Fibroblast of lung (primary cell): Measurements from ENCODE around the gene MYO5B. TPM values are rescaled to one million over a fixed set of nuclear protein-coding genes. Genes with fewer than 3 reads are reported as not detected.

ENCODE experiments used
- DNase-seq, 2 donors: peaks; one replicate each; pipeline versions ENCODE4 v3.0.0 to v3.0.0-alpha.2; 2010; ENCODE audit warnings: low read depth in 2 of 2
- H2AFZ ChIP-seq: 2 replicates; pipeline ENCODE4 v1.5.1; 2012; ENCODE audit warnings: low read length, control low read depth, inconsistent platforms
- H3K27ac ChIP-seq: 2 replicates; pipeline ENCODE4 v1.5.1; 2011; ENCODE audit warnings: low read length, control low read depth; ENCODE audit not compliant: insufficient read depth
- H3K27me3 ChIP-seq: 2 replicates; pipeline ENCODE4 v1.5.1; 2011; ENCODE audit warnings: mild to moderate bottlenecking, low read length; ENCODE audit not compliant: control insufficient read depth, insufficient read depth
- H3K36me3 ChIP-seq: 2 replicates; pipeline ENCODE4 v1.5.1; 2011; ENCODE audit warnings: low read length; ENCODE audit not compliant: control insufficient read depth, insufficient read depth
- H3K4me1 ChIP-seq: 2 replicates; pipeline ENCODE4 v1.5.1; 2011; ENCODE audit warnings: low read length; ENCODE audit not compliant: control insufficient read depth, insufficient read depth; ENCODE audit errors: extremely low read depth
- H3K4me2 ChIP-seq: 2 replicates; pipeline ENCODE4 v1.5.1; 2011; ENCODE audit warnings: low read length, control low read depth; ENCODE audit not compliant: insufficient read depth; ENCODE audit errors: extremely low read depth
- H3K4me3 ChIP-seq, 4 experiments: fragments of 200-600 bp in 1 of 4; sonication (generic) in 1 of 4; replicated peaks in 1 of 4; 2 replicates each; pipeline ENCODE4 v1.5.1; 2011 to 2016; ENCODE audit warnings: low read length in 4 of 4, low read depth in 3 of 4, mild to moderate bottlenecking in 3 of 4, control low read depth in 2 of 4, inconsistent platforms in 1 of 4, mixed read lengths in 1 of 4; ENCODE audit not compliant: insufficient read depth in 1 of 4; ENCODE audit errors: control extremely low read depth in 1 of 4
- H3K79me2 ChIP-seq: 2 replicates; pipeline ENCODE4 v1.5.1; 2012; ENCODE audit warnings: mild to moderate bottlenecking, low read length, inconsistent platforms; ENCODE audit not compliant: control insufficient read depth, insufficient read depth
- H3K9ac ChIP-seq: 2 replicates; pipeline ENCODE4 v1.5.1; 2011; ENCODE audit warnings: mild to moderate bottlenecking, low read length, control low read depth; ENCODE audit not compliant: insufficient read depth
- H3K9me3 ChIP-seq: 2 replicates; pipeline ENCODE4 v1.5.1; 2012; ENCODE audit warnings: low read depth, low read length; ENCODE audit not compliant: control insufficient read depth, insufficient read depth
- H4K20me1 ChIP-seq: 2 replicates; pipeline ENCODE4 v1.5.1; 2011; ENCODE audit warnings: low read length; ENCODE audit not compliant: control insufficient read depth, insufficient read depth; ENCODE audit errors: extremely low read depth
- EZH2 ChIP-seq: IDR thresholded peaks from 2 replicates; pipeline ENCODE4 v1.5.1; 2012; ENCODE audit warnings: low read length, control low read depth, mild to moderate bottlenecking; ENCODE audit errors: missing control alignments
- polyA plus RNA-seq, 2 donors: library from polyadenylated mRNA; depleted of rRNA in 1 of 2; stranded (reverse) in 1 of 2; unstranded in 1 of 2; fragments of >200 nt; gene quantifications; 2 replicates each; pipeline ENCODE4 v1.2.1, GENCODE V29; 2011 to 2012; ENCODE audit warnings: missing spikeins in 1 of 2
- total RNA-seq: library from RNA; depleted of rRNA; stranded (reverse); fragments of >200 nt; gene quantifications from 2 replicates; pipeline ENCODE4 v1.2.1, GENCODE V29; 2014
- TF ChIP-seq, protein P1 (sequence below), 2 donors: IDR thresholded peaks in 1 of 2; conservative IDR thresholded peaks in 1 of 2; 1 replicate in 1 of 2; 2 replicates in 1 of 2; pipeline ENCODE4 v1.5.1; 2011 to 2012; ENCODE audit warnings: low read length in 2 of 2, control low read depth in 1 of 2, inconsistent platforms in 1 of 2, low read depth in 1 of 2, mild to moderate bottlenecking in 1 of 2

MYO5B gene
- total and polyA plus RNA-seq, 2 donors (not counting 1 experiment from before 2014, with no cell fraction given) = under 0.01 to 0.06 TPM

GRCh38 chr18:50170004-50170403 lies 24.9 kb downstream of the MYO5B start:
- no peak for TF ChIP-seq EZH2
- TF ChIP-seq, protein P1, sequence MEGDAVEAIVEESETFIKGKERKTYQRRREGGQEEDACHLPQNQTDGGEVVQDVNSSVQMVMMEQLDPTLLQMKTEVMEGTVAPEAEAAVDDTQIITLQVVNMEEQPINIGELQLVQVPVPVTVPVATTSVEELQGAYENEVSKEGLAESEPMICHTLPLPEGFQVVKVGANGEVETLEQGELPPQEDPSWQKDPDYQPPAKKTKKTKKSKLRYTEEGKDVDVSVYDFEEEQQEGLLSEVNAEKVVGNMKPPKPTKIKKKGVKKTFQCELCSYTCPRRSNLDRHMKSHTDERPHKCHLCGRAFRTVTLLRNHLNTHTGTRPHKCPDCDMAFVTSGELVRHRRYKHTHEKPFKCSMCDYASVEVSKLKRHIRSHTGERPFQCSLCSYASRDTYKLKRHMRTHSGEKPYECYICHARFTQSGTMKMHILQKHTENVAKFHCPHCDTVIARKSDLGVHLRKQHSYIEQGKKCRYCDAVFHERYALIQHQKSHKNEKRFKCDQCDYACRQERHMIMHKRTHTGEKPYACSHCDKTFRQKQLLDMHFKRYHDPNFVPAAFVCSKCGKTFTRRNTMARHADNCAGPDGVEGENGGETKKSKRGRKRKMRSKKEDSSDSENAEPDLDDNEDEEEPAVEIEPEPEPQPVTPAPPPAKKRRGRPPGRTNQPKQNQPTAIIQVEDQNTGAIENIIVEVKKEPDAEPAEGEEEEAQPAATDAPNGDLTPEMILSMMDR (conservative IDR thresholded peaks at IDR 0.05 in 1 of 2, IDR thresholded peaks at IDR 0.05 in 1 of 2; ENCODE audit: low read depth in 1 of 2, low read length in 2 of 2) = no peak
- H3K9me3 ChIP-seq = no peaks in the 10 kb centered on the region
- no peak overlapping the region for H3K4me3 ChIP-seq
- DNase-seq = no peak
- H3K36me3 ChIP-seq = no peaks in the 10 kb centered on the region
- H3K79me2 ChIP-seq = no peaks in the 10 kb centered on the region
- no peaks in the 10 kb centered on the region for H3K4me1 ChIP-seq
- no peak overlapping the region for H3K27ac ChIP-seq
- H4K20me1 ChIP-seq = no peaks in the 10 kb centered on the region
- no peaks in the 10 kb centered on the region for H3K27me3 ChIP-seq
- H3K4me2 ChIP-seq = no peak overlapping the region
- no peak overlapping the region for H3K9ac ChIP-seq
- no peak overlapping the region for H2AFZ ChIP-seq

- H2AFZ ChIP-seq = no peak overlapping the region
- H4K20me1 ChIP-seq = no peaks in the 10 kb centered on the region
- H3K4me3 ChIP-seq = no peak overlapping the region
- H3K9me3 ChIP-seq = no peaks in the 10 kb centered on the region
- no peak overlapping the region for H3K27ac ChIP-seq
- no peaks in the 10 kb centered on the region for H3K79me2 ChIP-seq
- H3K9ac ChIP-seq = no peak overlapping the region
- TF ChIP-seq, protein P1 (conservative IDR thresholded peaks at IDR 0.05 in 1 of 2, IDR thresholded peaks at IDR 0.05 in 1 of 2; ENCODE audit: low read depth in 1 of 2, low read length in 2 of 2) = no peak
- no peak for TF ChIP-seq EZH2
- no peak for DNase-seq
- H3K36me3 ChIP-seq = no peaks in the 10 kb centered on the region
- H3K4me1 ChIP-seq = no peaks in the 10 kb centered on the region
- H3K27me3 ChIP-seq = no peaks in the 10 kb centered on the region
- no peak overlapping the region for H3K4me2 ChIP-seq
These were observed 25.8 kb downstream of the MYO5B start for GRCh38 chr18:50169149-50169548.

DNA sequence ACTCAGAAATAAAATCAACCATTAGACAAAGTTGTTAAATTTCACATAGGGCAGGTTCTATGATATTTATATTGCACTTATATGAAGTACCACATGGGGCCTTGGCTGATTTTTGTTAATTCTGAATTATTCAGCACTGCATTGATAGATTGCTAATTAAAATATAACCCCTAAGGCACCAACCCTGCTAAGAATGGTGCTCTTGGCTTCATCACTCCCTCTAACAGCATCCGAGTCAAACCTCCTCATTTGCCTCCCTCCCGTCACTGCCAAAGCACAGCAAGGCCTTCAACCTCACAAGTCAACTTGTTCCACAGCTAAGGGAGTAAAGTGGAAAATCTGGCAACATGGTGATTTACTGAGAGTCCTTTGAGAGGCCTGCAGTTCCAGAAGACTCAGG lies 27.0 kb downstream of the MYO5B start:
- Histone ChIP-seq H3K27me3 (no peaks in the 10 kb centered on the region), H3K36me3 (no peaks in the 10 kb centered on the region), H3K4me2 (no peak overlapping the region), H2AFZ (no peak overlapping the region), H3K9ac (no peak overlapping the region), H4K20me1 (no peaks in the 10 kb centered on the region), H3K4me3 (no peak overlapping the region), H3K79me2 (no peaks in the 10 kb centered on the region), H3K4me1 (no peaks in the 10 kb centered on the region), H3K9me3 (no peaks in the 10 kb centered on the region), H3K27ac (no peak overlapping the region)
- no peak for DNase-seq
- no peak for TF ChIP-seq EZH2
- TF ChIP-seq, protein P1 (conservative IDR thresholded peaks at IDR 0.05 in 1 of 2, IDR thresholded peaks at IDR 0.05 in 1 of 2; ENCODE audit: low read depth in 1 of 2, low read length in 2 of 2) = no peak
